HEK293 (cell line): ENCODE results near the gene GID8.

ENCODE experiments used
- CTCF ChIP-seq: fragments of 450-650 bp; formaldehyde crosslinking; IDR thresholded peaks from 2 replicates; pipeline ENCODE4 v1.5.1; 2016; ENCODE audit warnings: missing biosample characterization, missing genetic modification characterization
- KLF8 ChIP-seq: fragments of 450-650 bp; formaldehyde crosslinking; IDR thresholded peaks from 2 replicates; pipeline ENCODE4 v1.5.1; 2016; ENCODE audit warnings: missing biosample characterization, missing genetic modification characterization
- ZNF10 ChIP-seq: fragments of 450-650 bp; formaldehyde crosslinking; IDR thresholded peaks from 2 replicates; pipeline ENCODE4 v1.5.1; 2017; ENCODE audit warnings: missing biosample characterization, missing genetic modification characterization
- ZNF169 ChIP-seq: fragments of 450-650 bp; formaldehyde crosslinking; IDR thresholded peaks from 2 replicates; pipeline ENCODE4 v1.5.1; 2016; ENCODE audit warnings: missing biosample characterization, missing genetic modification characterization
- ZNF354C ChIP-seq: fragments of 450-650 bp; formaldehyde crosslinking; IDR thresholded peaks from 2 replicates; pipeline ENCODE4 v1.5.1; 2016; ENCODE audit warnings: missing biosample characterization, missing genetic modification characterization, low read depth, borderline replicate concordance
- ZNF416 ChIP-seq: fragments of 450-650 bp; formaldehyde crosslinking; IDR thresholded peaks from 2 replicates; pipeline ENCODE4 v1.5.1; 2016; ENCODE audit warnings: missing biosample characterization, missing genetic modification characterization
- ZNF600 ChIP-seq: fragments of 450-650 bp; formaldehyde crosslinking; IDR thresholded peaks from 2 replicates; pipeline ENCODE4 v1.5.1; 2016; ENCODE audit warnings: missing biosample characterization, missing genetic modification characterization
- ZNF792 ChIP-seq: fragments of 450-650 bp; formaldehyde crosslinking; IDR thresholded peaks from 2 replicates; pipeline ENCODE4 v1.5.1; 2016; ENCODE audit warnings: missing biosample characterization, missing genetic modification characterization
- TF ChIP-seq, protein P1 (sequence below): fragments of 450-650 bp; formaldehyde crosslinking; IDR thresholded peaks from 2 replicates; pipeline ENCODE4 v1.5.1; 2016; ENCODE audit warnings: missing biosample characterization, missing genetic modification characterization, low read depth

GRCh38 chr20:62989201-62989601 is 51.3 kb downstream of the GID8 start:
- TF ChIP-seq ZNF416 (no peak), ZNF792 (tag by site-specific recombination) (no peak), CTCF (tag by site-specific recombination) (no peak), ZNF354C (tag by site-specific recombination) (no peak), KLF8 (tag by site-specific recombination) (no peak), ZNF600 (tag by site-specific recombination) (no peak), ZNF169 (tag by site-specific recombination) (no peak), ZNF10 (no peak)
- TF ChIP-seq, protein P1, sequence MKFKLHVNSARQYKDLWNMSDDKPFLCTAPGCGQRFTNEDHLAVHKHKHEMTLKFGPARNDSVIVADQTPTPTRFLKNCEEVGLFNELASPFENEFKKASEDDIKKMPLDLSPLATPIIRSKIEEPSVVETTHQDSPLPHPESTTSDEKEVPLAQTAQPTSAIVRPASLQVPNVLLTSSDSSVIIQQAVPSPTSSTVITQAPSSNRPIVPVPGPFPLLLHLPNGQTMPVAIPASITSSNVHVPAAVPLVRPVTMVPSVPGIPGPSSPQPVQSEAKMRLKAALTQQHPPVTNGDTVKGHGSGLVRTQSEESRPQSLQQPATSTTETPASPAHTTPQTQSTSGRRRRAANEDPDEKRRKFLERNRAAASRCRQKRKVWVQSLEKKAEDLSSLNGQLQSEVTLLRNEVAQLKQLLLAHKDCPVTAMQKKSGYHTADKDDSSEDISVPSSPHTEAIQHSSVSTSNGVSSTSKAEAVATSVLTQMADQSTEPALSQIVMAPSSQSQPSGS = no peak
